OCI-LY7 (cell line): Measurements from ENCODE around the gene LRP2.

ENCODE experiments used
- CTCF ChIP-seq: fragments of 200-600 bp; sonication (generic); conservative IDR thresholded peaks from 2 replicates; pipeline ENCODE4 v1.5.1; 2014; ENCODE audit warnings: mild to moderate bottlenecking, antibody characterized with exemption, low read length, moderate library complexity, mixed read lengths
- EZH2phosphoT487 ChIP-seq: fragments of 200-600 bp; sonication (generic); IDR thresholded peaks from 2 replicates; pipeline ENCODE4 v1.6.1; 2018; ENCODE audit warnings: low read depth, borderline replicate concordance, mild to moderate bottlenecking, mixed run types, antibody characterized with exemption, low read length, moderate library complexity, mixed read lengths

GRCh38 chr2:169189132-169189531 is 173.2 kb downstream of the LRP2 start:
- no peak for TF ChIP-seq CTCF
- no peak for TF ChIP-seq EZH2phosphoT487
